GM12878 (cell line): ENCODE results near the gene UBQLN4. TPM values are rescaled to one million over a fixed set of nuclear protein-coding genes. Genes with fewer than 3 reads are reported as not detected.

Experiments
- BHLHE40 ChIP-seq, 2 experiments: fragments of 450-650 bp in 1 of 2; IDR thresholded peaks; 2 replicates each; pipeline ENCODE4 v1.6.1; 2011 to 2017; ENCODE audit warnings: low read depth in 2 of 2, borderline replicate concordance in 1 of 2, improper control_type of control experiment in 1 of 2, low read length in 1 of 2, mild to moderate bottlenecking in 1 of 2
- CHD4 ChIP-seq: fragments of 200-600 bp; sonication (generic); IDR thresholded peaks from 2 replicates; pipeline ENCODE4 v1.6.1; 2016; ENCODE audit warnings: mild to moderate bottlenecking
- EP300 ChIP-seq, 2 experiments: fragments of 150-350 bp in 1 of 2; IDR thresholded peaks; 2 replicates each; pipeline ENCODE4 v1.6.1; 2011 to 2012; ENCODE audit warnings: low read depth in 2 of 2, low read length in 2 of 2, borderline replicate concordance in 1 of 2, improper control_type of control experiment in 1 of 2, inconsistent platforms in 1 of 2; ENCODE audit not compliant: control insufficient read depth in 1 of 2
- IKZF2 ChIP-seq, 2 experiments: fragments of 450-650 bp; IDR thresholded peaks; 2 replicates each; pipeline ENCODE4 v1.6.1; 2017; ENCODE audit warnings: mild to moderate bottlenecking in 2 of 2, moderate library complexity in 2 of 2
- JUNB ChIP-seq: IDR thresholded peaks from 2 replicates; pipeline ENCODE4 v1.6.1; 2016; ENCODE audit warnings: antibody characterized with exemption, mild to moderate bottlenecking
- MEF2A ChIP-seq: IDR thresholded peaks from 2 replicates; pipeline ENCODE4 v1.6.1; 2011; ENCODE audit warnings: low read depth, mild to moderate bottlenecking, low read length, moderate library complexity; ENCODE audit not compliant: insufficient read depth
- MTA2 ChIP-seq: fragments of 450-650 bp; IDR thresholded peaks from 2 replicates; pipeline ENCODE4 v1.6.1; 2016; ENCODE audit warnings: low read depth, mild to moderate bottlenecking, moderate library complexity
- MYC ChIP-seq: IDR thresholded peaks from 2 replicates; pipeline ENCODE4 v1.6.1; 2011; ENCODE audit warnings: mild to moderate bottlenecking, low read length, moderate library complexity, inconsistent platforms; ENCODE audit not compliant: insufficient read depth, insufficient replicate concordance, insufficient read length, severe bottlenecking
- RFX5 ChIP-seq: IDR thresholded peaks from 2 replicates; pipeline ENCODE4 v1.6.1; 2011; ENCODE audit warnings: low read depth, low read length, improper control_type of control experiment
- SMAD1 ChIP-seq: fragments of 450-650 bp; IDR thresholded peaks from 2 replicates; pipeline ENCODE4 v1.6.1; 2018; ENCODE audit warnings: mild to moderate bottlenecking, low read depth; ENCODE audit not compliant: partially characterized antibody
- SP1 ChIP-seq: IDR thresholded peaks from one replicate; pipeline ENCODE4 v1.6.1; 2011; ENCODE audit warnings: low read depth, low read length
- ZBED1 ChIP-seq: IDR thresholded peaks from 2 replicates; pipeline ENCODE4 v1.6.1; 2016; ENCODE audit warnings: borderline replicate concordance
- ZNF207 ChIP-seq: fragments of 450-650 bp; IDR thresholded peaks from 2 replicates; pipeline ENCODE4 v1.6.1; 2014; ENCODE audit warnings: antibody characterized with exemption, mild to moderate bottlenecking, borderline replicate concordance
- polyA plus RNA-seq, 11 experiments: library from polyadenylated mRNA; depleted of rRNA in 4 of 11; unstranded in 6 of 11; stranded (reverse) in 5 of 11; fragments of >200 nt; fragmentation: Nextera tagmentation in 4 of 11; fragmentation: Illumina TruSeq in 1 of 11; extraction: Ambion mirVana in 4 of 11; extraction: Trizol in 1 of 11; gene quantifications; 1 replicate in 1 of 11; 2 replicates in 10 of 11; pipeline versions ENCODE4 v1.2.1 to v1.2.3, GENCODE V29; 2011 to 2016; ENCODE audit warnings: inconsistent platforms in 2 of 11, missing spikeins in 2 of 11, low read depth in 1 of 11
- total RNA-seq, 4 experiments: library from RNA; depleted of rRNA in 3 of 4; stranded (reverse); fragments of >200 nt in 3 of 4; fragmentation: Illumina TruSeq in 1 of 4; extraction: Trizol in 1 of 4; gene quantifications; 2 replicates each; pipeline versions ENCODE4 v1.2.1 to v1.2.3, GENCODE V29; 2013 to 2021
- TF ChIP-seq, protein P1 (sequence below): IDR thresholded peaks from 2 replicates; pipeline ENCODE4 v1.6.1; 2011; ENCODE audit warnings: low read depth, low read length, improper control_type of control experiment, borderline replicate concordance
- TF ChIP-seq, protein P2 (sequence below): fragments of 450-650 bp; IDR thresholded peaks from 2 replicates; pipeline ENCODE4 v1.6.1; 2017; ENCODE audit warnings: mild to moderate bottlenecking, low read depth, inconsistent platforms; ENCODE audit not compliant: poor library complexity, severe bottlenecking
- TF ChIP-seq, protein P3 (sequence below): fragments of 450-650 bp; conservative IDR thresholded peaks from 2 replicates; pipeline ENCODE4 v1.6.1; 2017; ENCODE audit warnings: mild to moderate bottlenecking, moderate library complexity
- TF ChIP-seq, protein P4 (sequence below): fragments of 450-650 bp; IDR thresholded peaks from 2 replicates; pipeline ENCODE4 v1.6.1; 2017; ENCODE audit warnings: low read depth, mild to moderate bottlenecking, moderate library complexity
- TF ChIP-seq, protein P5 (sequence below): IDR thresholded peaks from 2 replicates; pipeline ENCODE4 v1.6.1; 2011; ENCODE audit warnings: borderline replicate concordance, low read depth, mild to moderate bottlenecking, moderate library complexity, mixed read lengths, low read length; ENCODE audit not compliant: insufficient read depth; ENCODE audit errors: extremely low read length

UBQLN4 gene
- total and polyA plus RNA-seq, 10 of the 15 experiments (the other 5 are each of a cell fraction or from before 2014, with no cell fraction given) = 10.0 to 44.6 (median 19.7) TPM

DNA sequence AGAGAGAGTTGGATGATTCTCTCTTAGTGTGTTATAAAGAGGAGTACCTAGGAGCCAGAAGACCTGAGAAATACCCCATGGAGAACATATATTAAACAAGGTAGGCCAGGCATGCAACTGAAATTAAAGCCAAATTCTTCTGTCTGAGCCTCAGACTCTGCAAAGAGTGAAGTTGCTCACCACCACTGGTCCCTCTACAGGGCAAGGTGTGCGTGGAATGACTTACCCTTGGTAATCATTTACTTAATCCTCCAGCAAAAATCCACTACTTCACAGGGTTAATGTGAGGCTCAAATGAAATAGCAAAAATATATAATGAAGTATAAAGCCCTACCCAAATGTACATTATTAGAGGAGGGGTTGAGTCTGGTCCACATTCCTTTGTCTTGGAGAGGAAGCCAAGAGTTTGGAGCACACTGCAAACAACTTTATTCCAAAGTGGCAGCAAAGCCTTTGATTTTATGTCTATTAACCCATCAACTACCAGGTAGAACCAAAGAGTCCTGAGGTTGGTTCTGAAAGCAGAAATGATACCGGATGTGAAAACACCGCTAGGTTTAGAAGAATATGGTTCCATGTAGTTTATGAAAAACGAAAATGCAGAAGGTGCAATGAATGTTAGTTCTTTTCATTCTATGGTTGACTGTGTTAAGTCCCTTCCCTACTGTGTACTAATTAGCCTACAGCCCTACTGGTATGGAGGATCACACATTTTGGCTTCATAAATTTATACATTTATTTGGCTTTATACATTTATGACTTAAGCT lies 41.4 kb downstream of the UBQLN4 start (continued):
- 0 out of 2 replicates have a peak, but pooled peaks have one; percentile 17 for TF ChIP-seq MEF2A
- TF ChIP-seq MYC = no peak
- TF ChIP-seq, protein P1, sequence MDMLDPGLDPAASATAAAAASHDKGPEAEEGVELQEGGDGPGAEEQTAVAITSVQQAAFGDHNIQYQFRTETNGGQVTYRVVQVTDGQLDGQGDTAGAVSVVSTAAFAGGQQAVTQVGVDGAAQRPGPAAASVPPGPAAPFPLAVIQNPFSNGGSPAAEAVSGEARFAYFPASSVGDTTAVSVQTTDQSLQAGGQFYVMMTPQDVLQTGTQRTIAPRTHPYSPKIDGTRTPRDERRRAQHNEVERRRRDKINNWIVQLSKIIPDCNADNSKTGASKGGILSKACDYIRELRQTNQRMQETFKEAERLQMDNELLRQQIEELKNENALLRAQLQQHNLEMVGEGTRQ = no peak
- no peak for TF ChIP-seq SP1
- no peak for TF ChIP-seq CHD4
- TF ChIP-seq IKZF2 (IDR thresholded peaks at IDR 0.05) = peak; percentile 73 to 82; a peak in 3 of 4 replicates
- TF ChIP-seq ZNF207 = no peak
- peak; percentile 47 to 63; a peak in 2 of 4 replicates for TF ChIP-seq EP300 (IDR thresholded peaks at IDR 0.05; ENCODE audit: borderline replicate concordance in 1 of 2, control insufficient read depth in 1 of 2, low read depth in 2 of 2, low read length in 2 of 2)
- TF ChIP-seq, protein P2, sequence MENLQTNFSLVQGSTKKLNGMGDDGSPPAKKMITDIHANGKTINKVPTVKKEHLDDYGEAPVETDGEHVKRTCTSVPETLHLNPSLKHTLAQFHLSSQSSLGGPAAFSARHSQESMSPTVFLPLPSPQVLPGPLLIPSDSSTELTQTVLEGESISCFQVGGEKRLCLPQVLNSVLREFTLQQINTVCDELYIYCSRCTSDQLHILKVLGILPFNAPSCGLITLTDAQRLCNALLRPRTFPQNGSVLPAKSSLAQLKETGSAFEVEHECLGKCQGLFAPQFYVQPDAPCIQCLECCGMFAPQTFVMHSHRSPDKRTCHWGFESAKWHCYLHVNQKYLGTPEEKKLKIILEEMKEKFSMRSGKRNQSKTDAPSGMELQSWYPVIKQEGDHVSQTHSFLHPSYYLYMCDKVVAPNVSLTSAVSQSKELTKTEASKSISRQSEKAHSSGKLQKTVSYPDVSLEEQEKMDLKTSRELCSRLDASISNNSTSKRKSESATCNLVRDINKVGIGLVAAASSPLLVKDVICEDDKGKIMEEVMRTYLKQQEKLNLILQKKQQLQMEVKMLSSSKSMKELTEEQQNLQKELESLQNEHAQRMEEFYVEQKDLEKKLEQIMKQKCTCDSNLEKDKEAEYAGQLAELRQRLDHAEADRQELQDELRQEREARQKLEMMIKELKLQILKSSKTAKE = peak; percentile 62
- TF ChIP-seq SMAD1 = no peak
- TF ChIP-seq, protein P3, sequence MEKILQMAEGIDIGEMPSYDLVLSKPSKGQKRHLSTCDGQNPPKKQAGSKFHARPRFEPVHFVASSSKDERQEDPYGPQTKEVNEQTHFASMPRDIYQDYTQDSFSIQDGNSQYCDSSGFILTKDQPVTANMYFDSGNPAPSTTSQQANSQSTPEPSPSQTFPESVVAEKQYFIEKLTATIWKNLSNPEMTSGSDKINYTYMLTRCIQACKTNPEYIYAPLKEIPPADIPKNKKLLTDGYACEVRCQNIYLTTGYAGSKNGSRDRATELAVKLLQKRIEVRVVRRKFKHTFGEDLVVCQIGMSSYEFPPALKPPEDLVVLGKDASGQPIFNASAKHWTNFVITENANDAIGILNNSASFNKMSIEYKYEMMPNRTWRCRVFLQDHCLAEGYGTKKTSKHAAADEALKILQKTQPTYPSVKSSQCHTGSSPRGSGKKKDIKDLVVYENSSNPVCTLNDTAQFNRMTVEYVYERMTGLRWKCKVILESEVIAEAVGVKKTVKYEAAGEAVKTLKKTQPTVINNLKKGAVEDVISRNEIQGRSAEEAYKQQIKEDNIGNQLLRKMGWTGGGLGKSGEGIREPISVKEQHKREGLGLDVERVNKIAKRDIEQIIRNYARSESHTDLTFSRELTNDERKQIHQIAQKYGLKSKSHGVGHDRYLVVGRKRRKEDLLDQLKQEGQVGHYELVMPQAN = no peak
- no peak for TF ChIP-seq RFX5
- TF ChIP-seq, protein P4, sequence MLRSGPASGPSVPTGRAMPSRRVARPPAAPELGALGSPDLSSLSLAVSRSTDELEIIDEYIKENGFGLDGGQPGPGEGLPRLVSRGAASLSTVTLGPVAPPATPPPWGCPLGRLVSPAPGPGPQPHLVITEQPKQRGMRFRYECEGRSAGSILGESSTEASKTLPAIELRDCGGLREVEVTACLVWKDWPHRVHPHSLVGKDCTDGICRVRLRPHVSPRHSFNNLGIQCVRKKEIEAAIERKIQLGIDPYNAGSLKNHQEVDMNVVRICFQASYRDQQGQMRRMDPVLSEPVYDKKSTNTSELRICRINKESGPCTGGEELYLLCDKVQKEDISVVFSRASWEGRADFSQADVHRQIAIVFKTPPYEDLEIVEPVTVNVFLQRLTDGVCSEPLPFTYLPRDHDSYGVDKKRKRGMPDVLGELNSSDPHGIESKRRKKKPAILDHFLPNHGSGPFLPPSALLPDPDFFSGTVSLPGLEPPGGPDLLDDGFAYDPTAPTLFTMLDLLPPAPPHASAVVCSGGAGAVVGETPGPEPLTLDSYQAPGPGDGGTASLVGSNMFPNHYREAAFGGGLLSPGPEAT = peak; percentile 64
- peak; percentile 89 for TF ChIP-seq MTA2
- TF ChIP-seq, protein P5, sequence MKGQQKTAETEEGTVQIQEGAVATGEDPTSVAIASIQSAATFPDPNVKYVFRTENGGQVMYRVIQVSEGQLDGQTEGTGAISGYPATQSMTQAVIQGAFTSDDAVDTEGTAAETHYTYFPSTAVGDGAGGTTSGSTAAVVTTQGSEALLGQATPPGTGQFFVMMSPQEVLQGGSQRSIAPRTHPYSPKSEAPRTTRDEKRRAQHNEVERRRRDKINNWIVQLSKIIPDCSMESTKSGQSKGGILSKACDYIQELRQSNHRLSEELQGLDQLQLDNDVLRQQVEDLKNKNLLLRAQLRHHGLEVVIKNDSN = no peak
- peak; percentile 37; the same call in 1 of the 2 replicates for TF ChIP-seq JUNB
- no peak for TF ChIP-seq ZBED1
- no peak for TF ChIP-seq BHLHE40 (IDR thresholded peaks at IDR 0.05; ENCODE audit: borderline replicate concordance in 1 of 2, low read depth in 2 of 2, low read length in 1 of 2)
